Measurements from ENCODE around the gene NSUN7.
A peak's percentile ranks its signal among the peaks of the same experiment; 100 is the strongest.

The NSUN7 gene

DNA sequence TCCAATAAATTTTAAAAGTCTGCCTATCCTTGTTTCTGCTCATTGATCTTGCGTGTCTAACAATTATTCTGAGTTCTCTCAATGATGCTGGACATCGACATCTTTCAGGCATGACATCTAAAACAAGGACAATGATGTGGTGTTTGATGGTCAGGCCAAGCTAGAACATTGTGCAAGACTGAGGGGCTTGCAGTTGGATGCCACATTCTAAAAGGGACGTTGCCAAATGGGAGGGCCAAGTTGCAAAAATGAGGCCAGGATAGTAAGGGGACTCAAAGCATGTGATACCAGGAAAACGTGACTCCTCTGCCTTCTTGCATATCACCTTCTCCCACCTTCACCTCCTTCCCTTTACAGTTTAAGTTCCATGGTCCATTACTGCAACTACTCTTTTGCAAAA, 29.4 kb upstream of the NSUN7 start:
- no peaks in the 10 kb centered on the region for H3K27me3 ChIP-seq (ENCODE audit: control insufficient read depth in 5 of 5, insufficient read depth in 4 of 5, low read length in 5 of 5)
- H3K9ac ChIP-seq (ENCODE audit: low read length in 5 of 5): no peak overlapping the region
- peaks cover 0 to 5% (median 0%) of the 10 kb centered on the region in 5 donors for H3K4me1 ChIP-seq (ENCODE audit: control insufficient read depth in 5 of 5, insufficient read depth in 5 of 5, low read length in 5 of 5)
- H3K9me3 ChIP-seq (ENCODE audit: control insufficient read depth in 5 of 5, low read length in 5 of 5): no peaks in the 10 kb centered on the region
- no peak overlapping the region for H3K27ac ChIP-seq (ENCODE audit: low read depth, low read length)
- no peak overlapping the region for H3K4me3 ChIP-seq (ENCODE audit: low read depth in 1 of 5, low read length in 5 of 5)
- H3K36me3 ChIP-seq (ENCODE audit: control insufficient read depth in 5 of 5, insufficient read depth in 5 of 5, low read length in 5 of 5): no peaks in the 10 kb centered on the region

DNA sequence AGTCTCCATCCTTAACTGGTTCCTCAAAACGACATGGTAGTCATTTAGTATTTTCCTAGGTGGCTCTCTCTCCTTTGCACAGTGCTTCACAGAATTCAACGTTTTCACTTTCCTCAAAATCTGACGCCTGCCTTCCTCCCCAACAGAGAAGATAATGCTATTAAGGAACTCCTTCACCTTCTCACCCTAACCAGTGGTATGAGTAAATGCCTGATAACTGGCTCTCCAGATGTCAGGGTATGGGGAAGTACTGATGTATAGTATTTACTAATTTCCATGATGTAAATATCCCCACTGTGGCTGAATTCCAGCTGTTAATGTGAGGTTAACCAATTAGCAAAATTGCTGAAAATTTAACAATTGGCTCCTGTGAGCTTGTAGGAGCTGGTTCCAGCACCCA, 28.8 kb upstream of the NSUN7 start:
- Histone ChIP-seq H3K36me3 (ENCODE audit: control insufficient read depth in 5 of 5, insufficient read depth in 5 of 5, low read length in 5 of 5) (no peaks in the 10 kb centered on the region), H3K27me3 (ENCODE audit: control insufficient read depth in 5 of 5, insufficient read depth in 4 of 5, low read length in 5 of 5) (no peaks in the 10 kb centered on the region), H3K9ac (ENCODE audit: low read length in 5 of 5) (no peak overlapping the region), H3K4me1 (ENCODE audit: control insufficient read depth in 5 of 5, insufficient read depth in 5 of 5, low read length in 5 of 5) (peaks cover 0 to 5% (median 0%) of the 10 kb centered on the region in 5 donors), H3K27ac (ENCODE audit: low read depth, low read length) (no peak overlapping the region), H3K4me3 (ENCODE audit: low read depth in 1 of 5, low read length in 5 of 5) (no peak overlapping the region), H3K9me3 (ENCODE audit: control insufficient read depth in 5 of 5, low read length in 5 of 5) (no peaks in the 10 kb centered on the region)

DNA sequence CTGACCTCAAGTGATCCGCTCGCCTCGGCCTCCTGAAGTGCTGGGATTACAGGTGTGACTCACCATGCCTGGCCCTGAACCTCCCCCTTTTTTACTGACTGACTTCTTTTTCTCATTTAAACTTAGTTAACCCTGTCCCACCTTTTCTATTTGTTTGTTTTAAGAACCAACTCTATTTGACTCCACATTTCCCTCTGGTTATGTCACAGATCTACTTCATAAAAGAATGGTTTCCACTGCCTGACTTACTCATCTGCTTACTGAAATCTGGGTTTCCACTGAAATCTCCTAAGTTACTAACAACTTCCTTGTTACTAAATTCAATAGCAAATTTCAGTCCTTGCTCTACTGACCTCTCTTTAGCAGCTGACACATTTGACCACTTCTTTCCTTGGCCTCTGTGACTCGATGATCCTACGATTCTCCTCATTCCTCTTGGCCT, 28.0 kb upstream of the NSUN7 start:
- no peak overlapping the region for H3K9ac ChIP-seq (ENCODE audit: low read length in 5 of 5)
- peak overlapping the region; percentile 13 for H3K27ac ChIP-seq (ENCODE audit: low read depth, low read length)
- H3K9me3 ChIP-seq (ENCODE audit: control insufficient read depth in 5 of 5, low read length in 5 of 5): no peaks in the 10 kb centered on the region
- H3K4me1 ChIP-seq (ENCODE audit: control insufficient read depth in 5 of 5, insufficient read depth in 5 of 5, low read length in 5 of 5): peaks cover 0 to 5% (median 0%) of the 10 kb centered on the region in 5 donors
- no peak overlapping the region for H3K4me3 ChIP-seq (ENCODE audit: low read depth in 1 of 5, low read length in 5 of 5)
- no peaks in the 10 kb centered on the region for H3K27me3 ChIP-seq (ENCODE audit: control insufficient read depth in 5 of 5, insufficient read depth in 4 of 5, low read length in 5 of 5)
- H3K36me3 ChIP-seq (ENCODE audit: control insufficient read depth in 5 of 5, insufficient read depth in 5 of 5, low read length in 5 of 5): no peaks in the 10 kb centered on the region

DNA sequence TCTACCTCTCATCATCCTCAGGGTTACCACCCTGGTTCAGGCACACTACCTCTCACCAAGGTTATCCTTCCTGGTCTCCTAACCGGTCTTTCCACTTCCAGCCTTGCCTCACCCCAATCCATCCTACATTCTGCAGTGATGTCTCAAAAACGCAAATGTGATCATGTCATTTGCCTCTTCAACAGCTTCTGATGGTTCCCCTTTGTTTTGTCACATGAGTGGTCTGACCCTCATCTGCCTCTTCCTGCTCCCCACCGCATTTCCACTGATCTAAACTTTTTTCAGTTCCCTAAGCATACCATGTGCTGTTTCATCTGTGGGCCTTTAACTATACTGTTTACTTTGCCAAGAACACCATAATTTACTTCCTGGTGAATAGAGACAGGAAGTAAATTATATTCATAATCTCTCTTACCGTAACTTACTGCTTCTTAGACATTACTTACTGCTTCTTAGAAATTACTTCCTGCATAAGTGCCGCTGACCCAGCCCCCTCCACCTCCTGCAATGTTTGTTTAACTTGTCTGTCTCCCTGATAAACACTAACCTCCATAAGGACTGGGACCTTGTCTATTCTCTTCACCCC, 27.1 kb upstream of the NSUN7 start:
- Histone ChIP-seq H3K27ac (ENCODE audit: low read depth, low read length) (no peak overlapping the region), H3K4me1 (ENCODE audit: control insufficient read depth in 5 of 5, insufficient read depth in 5 of 5, low read length in 5 of 5) (peaks cover 0 to 5% (median 0%) of the 10 kb centered on the region in 5 donors), H3K9me3 (ENCODE audit: control insufficient read depth in 5 of 5, low read length in 5 of 5) (no peaks in the 10 kb centered on the region), H3K36me3 (ENCODE audit: control insufficient read depth in 5 of 5, insufficient read depth in 5 of 5, low read length in 5 of 5) (no peaks in the 10 kb centered on the region), H3K27me3 (ENCODE audit: control insufficient read depth in 5 of 5, insufficient read depth in 4 of 5, low read length in 5 of 5) (no peaks in the 10 kb centered on the region), H3K9ac (ENCODE audit: low read length in 5 of 5) (no peak overlapping the region), H3K4me3 (ENCODE audit: low read depth in 1 of 5, low read length in 5 of 5) (no peak overlapping the region)

DNA sequence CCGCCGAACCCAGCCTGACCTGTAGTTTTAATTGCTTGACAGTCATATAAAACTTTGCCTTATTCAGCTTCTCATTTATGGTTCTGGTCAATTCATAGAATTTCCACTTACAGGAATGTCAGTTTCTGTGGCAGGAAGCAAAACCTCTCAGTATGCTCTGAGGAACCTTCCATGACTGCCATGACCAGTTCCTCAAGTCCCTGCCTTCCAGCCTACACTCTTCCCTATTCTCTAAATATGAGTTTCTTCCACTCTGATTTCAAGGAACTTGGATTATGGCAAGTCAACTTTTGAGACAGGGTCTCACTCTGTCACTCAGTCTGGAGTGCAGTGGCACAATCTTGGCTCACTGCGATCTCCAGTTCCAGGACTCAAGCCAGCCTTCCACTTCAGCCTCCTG, 26.0 kb upstream of the NSUN7 start:
- Histone ChIP-seq H3K4me3 (ENCODE audit: low read depth in 1 of 5, low read length in 5 of 5) (no peak overlapping the region), H3K4me1 (ENCODE audit: control insufficient read depth in 5 of 5, insufficient read depth in 5 of 5, low read length in 5 of 5) (peaks cover 0 to 5% (median 0%) of the 10 kb centered on the region in 5 donors), H3K9me3 (ENCODE audit: control insufficient read depth in 5 of 5, low read length in 5 of 5) (no peaks in the 10 kb centered on the region), H3K27ac (ENCODE audit: low read depth, low read length) (no peak overlapping the region), H3K27me3 (ENCODE audit: control insufficient read depth in 5 of 5, insufficient read depth in 4 of 5, low read length in 5 of 5) (no peaks in the 10 kb centered on the region), H3K9ac (ENCODE audit: low read length in 5 of 5) (no peak overlapping the region), H3K36me3 (ENCODE audit: control insufficient read depth in 5 of 5, insufficient read depth in 5 of 5, low read length in 5 of 5) (no peaks in the 10 kb centered on the region)

DNA sequence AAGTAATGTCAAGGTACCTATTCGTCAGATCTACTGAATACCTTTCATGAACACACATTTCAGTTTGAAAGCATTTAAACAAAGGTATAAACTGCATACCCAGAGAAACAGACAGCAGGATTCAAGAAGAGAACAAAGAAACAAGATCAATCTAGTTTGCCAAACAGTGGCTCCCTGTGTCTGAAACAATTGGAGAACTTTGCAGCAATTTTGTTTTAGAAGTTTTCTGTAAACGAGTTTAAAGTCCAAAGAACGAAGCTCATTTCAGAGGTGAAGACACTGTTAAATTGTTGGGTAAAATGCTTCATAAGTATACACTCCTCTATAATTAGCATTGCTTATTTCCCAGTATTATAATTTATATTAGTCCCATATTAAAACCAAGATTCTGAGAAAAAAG, 21.4 kb upstream of the NSUN7 start:
- H3K9me3 ChIP-seq (ENCODE audit: control insufficient read depth in 5 of 5, low read length in 5 of 5): no peaks in the 10 kb centered on the region
- no peak overlapping the region for H3K9ac ChIP-seq (ENCODE audit: low read length in 5 of 5)
- H3K36me3 ChIP-seq (ENCODE audit: control insufficient read depth in 5 of 5, insufficient read depth in 5 of 5, low read length in 5 of 5): no peaks in the 10 kb centered on the region
- H3K4me3 ChIP-seq (ENCODE audit: low read depth in 1 of 5, low read length in 5 of 5): no peak overlapping the region
- no peak overlapping the region for H3K27ac ChIP-seq (ENCODE audit: low read depth, low read length)
- no peaks in the 10 kb centered on the region for H3K27me3 ChIP-seq (ENCODE audit: control insufficient read depth in 5 of 5, insufficient read depth in 4 of 5, low read length in 5 of 5)
- H3K4me1 ChIP-seq (ENCODE audit: control insufficient read depth in 5 of 5, insufficient read depth in 5 of 5, low read length in 5 of 5): peaks cover 3 to 10% (median 4%) of the 10 kb centered on the region in 5 donors

DNA sequence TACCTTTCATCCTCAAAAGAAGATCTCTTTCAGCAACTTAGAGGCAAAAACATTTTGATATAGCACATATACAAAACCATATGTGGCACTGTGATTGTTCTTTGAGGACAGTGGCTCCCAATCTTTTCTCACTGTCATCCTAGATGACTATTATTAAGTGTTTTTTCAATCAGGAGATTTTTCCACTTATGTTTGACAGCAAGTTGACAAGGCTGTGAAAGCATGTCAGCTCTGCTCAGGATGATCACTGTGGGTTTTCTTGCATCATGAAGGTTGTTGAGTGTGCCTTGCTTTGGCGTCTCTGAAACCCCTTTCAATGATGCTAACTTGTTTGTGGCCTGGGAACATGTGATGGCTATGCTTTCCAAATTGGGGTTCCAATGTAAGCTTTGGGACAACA, 20.2 kb upstream of the NSUN7 start:
- peaks cover 3 to 12% (median 4%) of the 10 kb centered on the region in 5 donors for H3K4me1 ChIP-seq (ENCODE audit: control insufficient read depth in 5 of 5, insufficient read depth in 5 of 5, low read length in 5 of 5)
- H3K9me3 ChIP-seq (ENCODE audit: control insufficient read depth in 5 of 5, low read length in 5 of 5): no peaks in the 10 kb centered on the region
- no peak overlapping the region for H3K9ac ChIP-seq (ENCODE audit: low read length in 5 of 5)
- H3K27ac ChIP-seq (ENCODE audit: low read depth, low read length): no peak overlapping the region
- H3K27me3 ChIP-seq (ENCODE audit: control insufficient read depth in 5 of 5, insufficient read depth in 4 of 5, low read length in 5 of 5): no peaks in the 10 kb centered on the region
- no peaks in the 10 kb centered on the region for H3K36me3 ChIP-seq (ENCODE audit: control insufficient read depth in 5 of 5, insufficient read depth in 5 of 5, low read length in 5 of 5)
- no peak overlapping the region for H3K4me3 ChIP-seq (ENCODE audit: low read depth in 1 of 5, low read length in 5 of 5)

DNA sequence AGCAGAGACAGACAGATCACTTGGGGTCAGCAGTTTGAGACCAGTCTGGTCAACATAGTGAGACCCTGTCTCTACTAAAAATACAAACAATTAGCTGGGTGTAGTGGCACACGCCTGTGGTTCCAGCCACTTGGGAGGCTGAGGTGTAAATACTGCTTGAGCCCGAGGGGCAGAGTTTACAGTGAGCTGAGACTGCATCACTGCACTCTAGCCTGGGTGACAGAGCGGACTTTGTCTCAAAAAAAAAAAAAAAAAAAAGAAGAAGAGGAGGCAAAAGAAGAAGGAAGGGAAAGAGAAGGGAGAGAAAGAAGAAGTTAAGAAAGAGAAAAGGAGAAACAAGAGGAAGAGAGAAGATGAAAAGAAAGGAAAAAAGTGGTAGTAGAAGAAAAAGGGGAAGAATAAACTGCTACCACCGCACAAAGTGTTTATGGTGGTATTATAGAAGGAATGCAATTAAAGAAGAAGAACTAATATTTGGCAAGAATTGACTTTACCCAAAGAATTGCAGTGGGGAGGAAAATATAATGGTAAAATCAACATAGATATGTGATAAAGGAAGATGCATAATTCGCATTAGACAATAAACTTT, 19.6 kb upstream of the NSUN7 start:
- no peaks in the 10 kb centered on the region for H3K9me3 ChIP-seq (ENCODE audit: control insufficient read depth in 5 of 5, low read length in 5 of 5)
- peaks cover 3 to 12% (median 4%) of the 10 kb centered on the region in 5 donors for H3K4me1 ChIP-seq (ENCODE audit: control insufficient read depth in 5 of 5, insufficient read depth in 5 of 5, low read length in 5 of 5)
- H3K9ac ChIP-seq (ENCODE audit: low read length in 5 of 5): no peak overlapping the region
- no peak overlapping the region for H3K4me3 ChIP-seq (ENCODE audit: low read depth in 1 of 5, low read length in 5 of 5)
- H3K27ac ChIP-seq (ENCODE audit: low read depth, low read length): no peak overlapping the region
- no peaks in the 10 kb centered on the region for H3K27me3 ChIP-seq (ENCODE audit: control insufficient read depth in 5 of 5, insufficient read depth in 4 of 5, low read length in 5 of 5)
- H3K36me3 ChIP-seq (ENCODE audit: control insufficient read depth in 5 of 5, insufficient read depth in 5 of 5, low read length in 5 of 5): no peaks in the 10 kb centered on the region

DNA sequence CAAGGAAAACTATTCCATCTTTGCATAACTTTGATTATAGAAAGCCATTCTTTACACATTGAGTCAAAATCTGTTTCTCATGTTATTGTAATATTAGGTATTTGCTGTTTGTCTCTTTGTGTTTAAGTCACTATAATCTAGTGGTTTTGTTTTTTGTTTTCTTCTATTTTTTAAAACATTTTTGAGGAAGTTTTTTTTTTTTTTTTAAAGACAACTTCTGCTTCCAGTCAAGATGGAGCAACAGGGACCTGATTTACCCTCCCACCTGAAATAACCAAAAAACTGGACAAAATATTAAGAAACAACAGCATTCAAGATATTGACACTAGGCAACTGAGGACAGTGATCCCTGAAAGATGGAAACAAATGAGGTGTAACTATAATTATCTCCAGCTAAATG, 18.4 kb upstream of the NSUN7 start:
- Histone ChIP-seq H3K9ac (ENCODE audit: low read length in 5 of 5) (peak overlapping the region in 1 of 5 donors; percentile 26), H3K27me3 (ENCODE audit: control insufficient read depth in 5 of 5, insufficient read depth in 4 of 5, low read length in 5 of 5) (no peaks in the 10 kb centered on the region), H3K9me3 (ENCODE audit: control insufficient read depth in 5 of 5, low read length in 5 of 5) (no peaks in the 10 kb centered on the region), H3K27ac (ENCODE audit: low read depth, low read length) (no peak overlapping the region), H3K4me3 (ENCODE audit: low read depth in 1 of 5, low read length in 5 of 5) (no peak overlapping the region), H3K36me3 (ENCODE audit: control insufficient read depth in 5 of 5, insufficient read depth in 5 of 5, low read length in 5 of 5) (no peaks in the 10 kb centered on the region), H3K4me1 (ENCODE audit: control insufficient read depth in 5 of 5, insufficient read depth in 5 of 5, low read length in 5 of 5) (peaks cover 3 to 12% (median 4%) of the 10 kb centered on the region in 5 donors)

DNA sequence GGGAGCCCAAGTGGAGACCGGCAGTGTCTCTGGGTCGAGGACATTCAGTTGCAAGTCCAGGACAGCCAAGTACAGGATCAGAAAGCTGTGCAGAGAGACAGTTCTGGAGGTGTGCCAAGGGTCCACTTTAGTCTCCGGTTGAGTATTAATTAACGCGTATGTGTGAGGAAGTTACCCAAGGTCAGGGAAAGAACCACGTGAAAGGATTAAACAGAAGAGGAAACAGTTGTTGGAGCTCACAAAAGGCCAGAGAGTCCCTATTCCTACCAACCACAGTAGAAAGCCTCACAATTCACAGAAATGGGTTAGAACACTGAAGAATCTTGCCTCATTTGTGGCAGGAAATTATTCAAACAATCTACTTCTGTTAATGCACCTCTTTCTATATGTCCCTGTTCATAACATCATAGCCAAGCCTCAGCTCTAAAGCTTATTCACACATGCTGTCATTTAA, 17.9 kb upstream of the NSUN7 start:
- peak overlapping the region in 2 of 5 donors; percentile 26 for H3K9ac ChIP-seq (ENCODE audit: low read length in 5 of 5)
- H3K27me3 ChIP-seq (ENCODE audit: control insufficient read depth in 5 of 5, insufficient read depth in 4 of 5, low read length in 5 of 5): no peaks in the 10 kb centered on the region
- no peaks in the 10 kb centered on the region for H3K9me3 ChIP-seq (ENCODE audit: control insufficient read depth in 5 of 5, low read length in 5 of 5)
- H3K27ac ChIP-seq (ENCODE audit: low read depth, low read length): no peak overlapping the region
- H3K4me3 ChIP-seq (ENCODE audit: low read depth in 1 of 5, low read length in 5 of 5): no peak overlapping the region
- H3K4me1 ChIP-seq (ENCODE audit: control insufficient read depth in 5 of 5, insufficient read depth in 5 of 5, low read length in 5 of 5): peaks cover 3 to 12% (median 4%) of the 10 kb centered on the region in 5 donors
- no peaks in the 10 kb centered on the region for H3K36me3 ChIP-seq (ENCODE audit: control insufficient read depth in 5 of 5, insufficient read depth in 5 of 5, low read length in 5 of 5)

Measured in subcutaneous abdominal adipose tissue (tissue), 5 donors.